HL-60/S4 treated with retinoic acid at 250 ng/mL for 4 days and 3 days (cell line): ENCODE measurements around the gene TBXA2R.
"Not testable (repeated sequence)": the region's sequence is repeated elsewhere in the genome, so short reads cannot be mapped to it uniquely, and the experiment has no call there.

Source experiments
- in situ Hi-C: fragments of 300-500 bp; cut with MboI; formaldehyde crosslinking; loops from 2 replicates; pipeline ENCODE4 v1.7.0; 2022; ENCODE audit warnings: low sequenced_read_pairs

Gene TBXA2R

GRCh38 chr19:3584036-3584802, 22.5 kb downstream of the TBXA2R start:
- in situ Hi-C loops, result not testable (repeated sequence)

GRCh38 chr19:3581792-3582191, 24.9 kb downstream of the TBXA2R start:
- in situ Hi-C loops, result not testable (repeated sequence)

GRCh38 chr19:3580156-3580934, 26.3 kb downstream of the TBXA2R start:
- in situ Hi-C loops, result no loop called here

- in situ Hi-C loops, result no loop called here
These were observed 28.3 kb downstream of the TBXA2R start for GRCh38 chr19:3578390-3578789.

- in situ Hi-C loops, result no loop called here
These were observed 28.8 kb downstream of the TBXA2R start for GRCh38 chr19:3577723-3578344.

GRCh38 chr19:3576696-3577443, 29.8 kb downstream of the TBXA2R start:
- in situ Hi-C loops, result no loop called here

- in situ Hi-C loops, result no loop called here
These were observed 30.6 kb downstream of the TBXA2R start for GRCh38 chr19:3575949-3576673.

- in situ Hi-C loops, result no loop called here
These were observed 31.4 kb downstream of the TBXA2R start for GRCh38 chr19:3575260-3575741.

- in situ Hi-C loops, result no loop called here
These were observed 32.6 kb downstream of the TBXA2R start for GRCh38 chr19:3573858-3574637.

- in situ Hi-C loops, result no loop called here
These were observed 33.4 kb downstream of the TBXA2R start for GRCh38 chr19:3573162-3573857.

- in situ Hi-C loops, result no loop called here
These were observed 33.9 kb downstream of the TBXA2R start, which contains the start of gene HMG20B for GRCh38 chr19:3572855-3573161. HMG20B (plus strand) TSS chr19:3572944; CDS start chr19:3573310, 366 bp downstream.

- in situ Hi-C loops, result no loop called here
These were observed 34.4 kb downstream of the TBXA2R start for GRCh38 chr19:3572132-3572854.

- in situ Hi-C loops, result no loop called here
These were observed 36.1 kb downstream of the TBXA2R start for GRCh38 chr19:3570606-3571011.

- in situ Hi-C loops, result not testable (repeated sequence)
These were observed 36.6 kb downstream of the TBXA2R start for GRCh38 chr19:3570042-3570441.

- in situ Hi-C loops, result no loop called here
These were observed 41.5 kb downstream of the TBXA2R start for GRCh38 chr19:3565139-3565538.

GRCh38 chr19:3563709-3564524, 42.8 kb downstream of the TBXA2R start:
- in situ Hi-C loops, result no loop called here

- in situ Hi-C loops, result no loop called here
These were observed 49.0 kb downstream of the TBXA2R start, which contains the start of gene MFSD12 for GRCh38 chr19:3557461-3558248. MFSD12 (minus strand) TSS chr19:3557586; CDS start chr19:3557403, 183 bp downstream.
